ENCODE results near the gene PLXNA3. TPM values are rescaled to one million over a fixed set of nuclear protein-coding genes. Genes with fewer than 3 reads are reported as not detected.

The PLXNA3 gene
- total and polyA plus RNA-seq, 10 of the 15 experiments (the other 5 are each of a cell fraction or from before 2014, with no cell fraction given) = 0.26 to 26.8 (median 3.4) TPM

GRCh38 chrX:154526901-154527675 is 69.0 kb downstream of the PLXNA3 start (continued):
- TF ChIP-seq HSF1 (IDR thresholded peaks at IDR 0.05; ENCODE audit: low read depth, low read length) (no peak), ATF2 (IDR thresholded peaks at IDR 0.05; ENCODE audit: low read length) (no peak), TCF7 (IDR thresholded peaks at IDR 0.05; ENCODE audit: borderline replicate concordance) (no peak), IKZF1 (conservative IDR thresholded peaks at IDR 0.05) (peak; percentile 59), CEBPB (IDR thresholded peaks at IDR 0.05; ENCODE audit: borderline replicate concordance in 1 of 2, low read depth in 2 of 2, low read length in 2 of 2) (no peak), SRF (IDR thresholded peaks at IDR 0.05; ENCODE audit: low read depth in 2 of 2, low read length in 2 of 2) (no peak)

Small RNA genes lying within 50 kb of the gene (microRNA-seq; reads per million reads assigned to microRNA genes)
- gene MIR6858 = not detected

Small RNA genes lying within 50 kb of the gene (small RNA-seq; reads per million reads assigned to genes)
- gene MIR6858 = 0.35 reads per million
- gene RN7SL697P = not detected

Other genes starting within 250 kb of the PLXNA3 start
Only the 7 nearest of the 21 such genes appear.
- gene TAFAZZIN, start 46.7 kb upstream of the PLXNA3 start, total RNA-seq (2014; rRNA removed) = 25.3 and 31.3 TPM in 2 replicates
- 14.2 and 15.3 TPM in 2 replicates for gene TAFAZZIN, start 46.7 kb upstream of the PLXNA3 start, total RNA-seq (2014; rRNA removed; fragmentation: Illumina TruSeq; extraction: Trizol)
- gene TAFAZZIN, start 46.7 kb upstream of the PLXNA3 start, total RNA-seq (2021) = 37.0 and 39.2 TPM in 2 replicates
- 15.7 and 20.0 TPM in 2 replicates for gene TAFAZZIN, start 46.7 kb upstream of the PLXNA3 start, polyA plus RNA-seq (2011; rRNA removed)
- 21.8 and 22.6 TPM in 2 replicates for gene TAFAZZIN, start 46.7 kb upstream of the PLXNA3 start, polyA plus RNA-seq (2014; fragmentation: Illumina TruSeq; extraction: Trizol)
- 1 to 10 TPM in 1 of 2 experiments, under 1 TPM in 1; 0.71 to 1.4 TPM for gene TAFAZZIN, start 46.7 kb upstream of the PLXNA3 start, polyA plus RNA-seq (2014; fragmentation: Nextera tagmentation; extraction: Ambion mirVana)
- gene TAFAZZIN, start 46.7 kb upstream of the PLXNA3 start, polyA plus RNA-seq (2014; rRNA removed) = 43.1 and 50.4 TPM in 2 replicates
- gene TAFAZZIN, start 46.7 kb upstream of the PLXNA3 start, polyA plus RNA-seq (2016; fragmentation: Nextera tagmentation; extraction: Ambion mirVana) = 10 to 100 TPM; 25.0 to 31.6 TPM
- gene ATP6AP1, start 29.6 kb upstream of the PLXNA3 start, total RNA-seq (2014; rRNA removed) = 23.0 and 25.0 TPM in 2 replicates
- 15.3 and 15.8 TPM in 2 replicates for gene ATP6AP1, start 29.6 kb upstream of the PLXNA3 start, total RNA-seq (2014; rRNA removed; fragmentation: Illumina TruSeq; extraction: Trizol)
- 31.2 and 35.7 TPM in 2 replicates for gene ATP6AP1, start 29.6 kb upstream of the PLXNA3 start, total RNA-seq (2021)
- gene ATP6AP1, start 29.6 kb upstream of the PLXNA3 start, polyA plus RNA-seq (2011; rRNA removed) = 20.2 and 39.8 TPM in 2 replicates
- 19.5 and 32.8 TPM in 2 replicates for gene ATP6AP1, start 29.6 kb upstream of the PLXNA3 start, polyA plus RNA-seq (2014; fragmentation: Illumina TruSeq; extraction: Trizol)
- 1 to 10 TPM; 4.5 to 7.8 TPM for gene ATP6AP1, start 29.6 kb upstream of the PLXNA3 start, polyA plus RNA-seq (2014; fragmentation: Nextera tagmentation; extraction: Ambion mirVana)
- 44.2 and 45.5 TPM in 2 replicates for gene ATP6AP1, start 29.6 kb upstream of the PLXNA3 start, polyA plus RNA-seq (2014; rRNA removed)
- gene ATP6AP1, start 29.6 kb upstream of the PLXNA3 start, polyA plus RNA-seq (2016; fragmentation: Nextera tagmentation; extraction: Ambion mirVana) = 10 to 100 TPM; 56.3 to 56.4 TPM
- gene GDI1, start 21.1 kb upstream of the PLXNA3 start, total RNA-seq (2014; rRNA removed) = 46.6 and 59.9 TPM in 2 replicates
- gene GDI1, start 21.1 kb upstream of the PLXNA3 start, total RNA-seq (2014; rRNA removed; fragmentation: Illumina TruSeq; extraction: Trizol) = 22.2 and 22.7 TPM in 2 replicates
- 57.9 and 61.3 TPM in 2 replicates for gene GDI1, start 21.1 kb upstream of the PLXNA3 start, total RNA-seq (2021)
- 48.1 and 102 TPM in 2 replicates for gene GDI1, start 21.1 kb upstream of the PLXNA3 start, polyA plus RNA-seq (2011; rRNA removed)
- gene GDI1, start 21.1 kb upstream of the PLXNA3 start, polyA plus RNA-seq (2014; fragmentation: Illumina TruSeq; extraction: Trizol) = 45.1 and 64.1 TPM in 2 replicates
- gene GDI1, start 21.1 kb upstream of the PLXNA3 start, polyA plus RNA-seq (2014; fragmentation: Nextera tagmentation; extraction: Ambion mirVana) = 1 to 10 TPM in 1 of 2 experiments, under 1 TPM in 1; 0.92 to 4.3 TPM
- gene GDI1, start 21.1 kb upstream of the PLXNA3 start, polyA plus RNA-seq (2014; rRNA removed) = 82.1 and 101 TPM in 2 replicates
- gene GDI1, start 21.1 kb upstream of the PLXNA3 start, polyA plus RNA-seq (2016; fragmentation: Nextera tagmentation; extraction: Ambion mirVana) = 10 to 100 TPM; 34.5 to 39.3 TPM
- gene FAM50A, start 14.1 kb upstream of the PLXNA3 start, total RNA-seq (2014; rRNA removed) = 25.8 and 32.1 TPM in 2 replicates
- gene FAM50A, start 14.1 kb upstream of the PLXNA3 start, total RNA-seq (2014; rRNA removed; fragmentation: Illumina TruSeq; extraction: Trizol) = 37.0 and 39.5 TPM in 2 replicates
- gene FAM50A, start 14.1 kb upstream of the PLXNA3 start, total RNA-seq (2021) = 44.3 and 46.7 TPM in 2 replicates
- 23.0 and 30.2 TPM in 2 replicates for gene FAM50A, start 14.1 kb upstream of the PLXNA3 start, polyA plus RNA-seq (2011; rRNA removed)
- gene FAM50A, start 14.1 kb upstream of the PLXNA3 start, polyA plus RNA-seq (2014; fragmentation: Illumina TruSeq; extraction: Trizol) = 32.9 and 43.9 TPM in 2 replicates
- gene FAM50A, start 14.1 kb upstream of the PLXNA3 start, polyA plus RNA-seq (2014; fragmentation: Nextera tagmentation; extraction: Ambion mirVana) = 1 to 10 TPM; 4.2 to 5.4 TPM
- gene FAM50A, start 14.1 kb upstream of the PLXNA3 start, polyA plus RNA-seq (2014; rRNA removed) = 45.8 and 51.3 TPM in 2 replicates
- gene FAM50A, start 14.1 kb upstream of the PLXNA3 start, polyA plus RNA-seq (2016; fragmentation: Nextera tagmentation; extraction: Ambion mirVana) = 10 to 100 TPM; 20.4 to 40.9 TPM
- gene LAGE3, start 21.0 kb downstream of the PLXNA3 start, total RNA-seq (2014; rRNA removed) = 32.0 and 34.6 TPM in 2 replicates
- gene LAGE3, start 21.0 kb downstream of the PLXNA3 start, total RNA-seq (2014; rRNA removed; fragmentation: Illumina TruSeq; extraction: Trizol) = 8.9 and 9.5 TPM in 2 replicates
- 26.2 and 27.6 TPM in 2 replicates for gene LAGE3, start 21.0 kb downstream of the PLXNA3 start, total RNA-seq (2021)
- gene LAGE3, start 21.0 kb downstream of the PLXNA3 start, polyA plus RNA-seq (2011; rRNA removed) = 6.1 and 11.8 TPM in 2 replicates
- gene LAGE3, start 21.0 kb downstream of the PLXNA3 start, polyA plus RNA-seq (2014; fragmentation: Illumina TruSeq; extraction: Trizol) = 1.0 and 6.4 TPM in 2 replicates
- gene LAGE3, start 21.0 kb downstream of the PLXNA3 start, polyA plus RNA-seq (2014; fragmentation: Nextera tagmentation; extraction: Ambion mirVana) = 10 to 100 TPM in 1 of 2 experiments, 1 to 10 TPM in 1; 5.3 to 10.2 TPM
- 28.5 and 31.7 TPM in 2 replicates for gene LAGE3, start 21.0 kb downstream of the PLXNA3 start, polyA plus RNA-seq (2014; rRNA removed)
- gene LAGE3, start 21.0 kb downstream of the PLXNA3 start, polyA plus RNA-seq (2016; fragmentation: Nextera tagmentation; extraction: Ambion mirVana) = 10 to 100 TPM; 62.8 to 63.7 TPM
- gene UBL4A, start 28.3 kb downstream of the PLXNA3 start, total RNA-seq (2014; rRNA removed) = 44.2 and 45.6 TPM in 2 replicates
- gene UBL4A, start 28.3 kb downstream of the PLXNA3 start, total RNA-seq (2014; rRNA removed; fragmentation: Illumina TruSeq; extraction: Trizol) = 24.7 and 26.0 TPM in 2 replicates
- 34.3 and 38.0 TPM in 2 replicates for gene UBL4A, start 28.3 kb downstream of the PLXNA3 start, total RNA-seq (2021)
- 14.4 and 20.4 TPM in 2 replicates for gene UBL4A, start 28.3 kb downstream of the PLXNA3 start, polyA plus RNA-seq (2011; rRNA removed)
- gene UBL4A, start 28.3 kb downstream of the PLXNA3 start, polyA plus RNA-seq (2014; fragmentation: Illumina TruSeq; extraction: Trizol) = 12.2 and 30.0 TPM in 2 replicates
- gene UBL4A, start 28.3 kb downstream of the PLXNA3 start, polyA plus RNA-seq (2014; fragmentation: Nextera tagmentation; extraction: Ambion mirVana) = 1 to 10 TPM; 4.2 to 7.0 TPM
- gene UBL4A, start 28.3 kb downstream of the PLXNA3 start, polyA plus RNA-seq (2014; rRNA removed) = 41.1 and 43.1 TPM in 2 replicates
- gene UBL4A, start 28.3 kb downstream of the PLXNA3 start, polyA plus RNA-seq (2016; fragmentation: Nextera tagmentation; extraction: Ambion mirVana) = 10 to 100 TPM; 49.8 to 49.9 TPM
- gene SLC10A3, start 32.3 kb downstream of the PLXNA3 start, total RNA-seq (2014; rRNA removed) = 10.3 and 14.1 TPM in 2 replicates
- 6.4 and 7.8 TPM in 2 replicates for gene SLC10A3, start 32.3 kb downstream of the PLXNA3 start, total RNA-seq (2014; rRNA removed; fragmentation: Illumina TruSeq; extraction: Trizol)
- gene SLC10A3, start 32.3 kb downstream of the PLXNA3 start, total RNA-seq (2021) = 14.2 and 16.4 TPM in 2 replicates
- 2.1 and 4.8 TPM in 2 replicates for gene SLC10A3, start 32.3 kb downstream of the PLXNA3 start, polyA plus RNA-seq (2011; rRNA removed)
- gene SLC10A3, start 32.3 kb downstream of the PLXNA3 start, polyA plus RNA-seq (2014; fragmentation: Illumina TruSeq; extraction: Trizol) = 0.90 and 5.4 TPM in 2 replicates
- 1 to 10 TPM; 1.7 to 3.6 TPM for gene SLC10A3, start 32.3 kb downstream of the PLXNA3 start, polyA plus RNA-seq (2014; fragmentation: Nextera tagmentation; extraction: Ambion mirVana)
- 14.7 and 16.4 TPM in 2 replicates for gene SLC10A3, start 32.3 kb downstream of the PLXNA3 start, polyA plus RNA-seq (2014; rRNA removed)
- 10 to 100 TPM; 19.6 to 23.5 TPM for gene SLC10A3, start 32.3 kb downstream of the PLXNA3 start, polyA plus RNA-seq (2016; fragmentation: Nextera tagmentation; extraction: Ambion mirVana)